RKO (cell line): ENCODE measurements around the gene OR51L1.

Source experiments
- DNase-seq: peaks from one replicate; pipeline ENCODE4 v3.0.0-alpha.2; 2016; ENCODE audit warnings: low spot score

The OR51L1 gene

GRCh38 chr11:5046754-5047330 is 52.2 kb downstream of the OR51L1 start:
- no peak for DNase-seq
